Gastroesophageal sphincter (tissue), 4 donors: ENCODE results near the gene KRTAP1-1. TPM values are rescaled to one million over a fixed set of nuclear protein-coding genes. Genes with fewer than 3 reads are reported as not detected.
"Not testable (repeated sequence)": the region's sequence is repeated elsewhere in the genome, so short reads cannot be mapped to it uniquely, and the experiment has no call there.

Source experiments
- ATAC-seq: fragments of 150-250 bp; one replicate; pipeline ENCODE4 v1.9.1; 2016; ENCODE audit warnings: mild to moderate bottlenecking, moderate library complexity
- H3K27ac ChIP-seq, 4 donors: fragments of 200-600 bp; sonication (generic) in 3 of 4; 1 replicate in 3 of 4; 2 replicates in 1 of 4; pipeline ENCODE4 v1.5.1; 2016 to 2019
- H3K27me3 ChIP-seq: fragments of 200-600 bp; sonication (generic); one replicate; pipeline ENCODE4 v1.5.1; 2019
- H3K36me3 ChIP-seq, 2 donors: fragments of 200-600 bp; sonication (generic); one replicate each; pipeline ENCODE4 v1.5.1; 2019; ENCODE audit warnings: control low read depth in 1 of 2
- H3K4me1 ChIP-seq, 3 donors: fragments of 200-600 bp; sonication (generic); 1 replicate in 2 of 3; 2 replicates in 1 of 3; pipeline ENCODE4 v1.5.1; 2016 to 2019; ENCODE audit warnings: control low read depth in 2 of 3
- H3K4me3 ChIP-seq, 2 donors: fragments of 200-600 bp; sonication (generic); one replicate each; pipeline ENCODE4 v1.5.1; 2019; ENCODE audit warnings: mild to moderate bottlenecking in 1 of 2, moderate library complexity in 1 of 2
- H3K9me3 ChIP-seq, 3 donors: fragments of 200-600 bp; sonication (generic); one replicate each; pipeline ENCODE4 v1.5.1; 2017 to 2019; ENCODE audit warnings: control low read depth in 2 of 3
- EP300 ChIP-seq: sonication (generic); formaldehyde crosslinking; IDR thresholded peaks from one replicate; pipeline ENCODE4 v1.6.1; 2017; ENCODE audit warnings: antibody characterized with exemption, mild to moderate bottlenecking
- POLR2A ChIP-seq, 2 donors: fragments of 450-650 bp; IDR thresholded peaks; one replicate each; pipeline ENCODE4 v1.6.1; 2017; ENCODE audit warnings: antibody characterized with exemption in 2 of 2, mild to moderate bottlenecking in 2 of 2, moderate library complexity in 1 of 2
- POLR2AphosphoS5 ChIP-seq: sonication (generic); formaldehyde crosslinking; IDR thresholded peaks from one replicate; pipeline ENCODE4 v1.6.1; 2017; ENCODE audit warnings: antibody characterized with exemption
- WGBS, 2 donors: methylation state at CpG; one replicate each; pipeline ENCODE4 v1.1.5; 2018; ENCODE audit warnings: low coverage in 1 of 2; 5-methylcytosine and 5-hydroxymethylcytosine counted together
- total RNA-seq, 4 donors: library from RNA; depleted of rRNA; stranded (reverse); fragments of >200 nt; gene quantifications; one replicate each; pipeline ENCODE4 v1.1.0, GENCODE V29; 2016
- TF ChIP-seq, protein P1 (sequence below), 4 experiments: fragments of 200-600 bp in 2 of 4; fragments of 450-650 bp in 2 of 4; sonication (generic) in 1 of 4; IDR thresholded peaks; one replicate each; pipeline ENCODE4 v1.5.1; 2017 to 2019; ENCODE audit warnings: antibody characterized with exemption in 4 of 4, mild to moderate bottlenecking in 2 of 4, moderate library complexity in 2 of 4

Gene KRTAP1-1
- total RNA-seq, 4 donors from 2014 or later = not detected

DNA sequence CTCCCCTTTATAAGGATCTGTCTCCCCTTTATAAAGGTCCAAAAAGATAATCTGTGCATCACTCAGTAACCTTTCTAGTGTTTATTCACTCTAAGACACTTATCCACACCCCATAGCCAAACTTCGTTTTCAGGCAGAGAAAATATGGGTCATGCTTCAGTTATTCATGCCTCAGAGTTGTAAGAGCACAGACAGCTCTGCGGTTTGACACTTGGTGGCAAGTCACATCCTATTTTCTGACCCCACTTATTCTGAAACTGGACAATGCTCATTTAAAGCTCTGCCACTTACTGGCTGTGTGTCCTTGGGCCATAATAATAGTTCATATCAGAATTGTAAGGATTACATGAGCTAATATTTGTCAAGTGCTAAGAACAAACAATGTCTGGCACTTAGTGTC is 7.9 kb upstream of the KRTAP1-1 start:
- Histone ChIP-seq H3K27ac (no peak overlapping the region), H3K9me3 (peaks cover 0 to 4% (median 0%) of the 10 kb centered on the region in 3 donors), H3K36me3 (no peaks in the 10 kb centered on the region), H3K4me1 (no peaks in the 10 kb centered on the region), H3K4me3 (no peak overlapping the region), H3K27me3 (peaks cover 33% of the 10 kb centered on the region)
- 44 to 60% methylated on average over 2 of the region's 2 CpGs for WGBS, 2 donors
- TF ChIP-seq, protein P1, sequence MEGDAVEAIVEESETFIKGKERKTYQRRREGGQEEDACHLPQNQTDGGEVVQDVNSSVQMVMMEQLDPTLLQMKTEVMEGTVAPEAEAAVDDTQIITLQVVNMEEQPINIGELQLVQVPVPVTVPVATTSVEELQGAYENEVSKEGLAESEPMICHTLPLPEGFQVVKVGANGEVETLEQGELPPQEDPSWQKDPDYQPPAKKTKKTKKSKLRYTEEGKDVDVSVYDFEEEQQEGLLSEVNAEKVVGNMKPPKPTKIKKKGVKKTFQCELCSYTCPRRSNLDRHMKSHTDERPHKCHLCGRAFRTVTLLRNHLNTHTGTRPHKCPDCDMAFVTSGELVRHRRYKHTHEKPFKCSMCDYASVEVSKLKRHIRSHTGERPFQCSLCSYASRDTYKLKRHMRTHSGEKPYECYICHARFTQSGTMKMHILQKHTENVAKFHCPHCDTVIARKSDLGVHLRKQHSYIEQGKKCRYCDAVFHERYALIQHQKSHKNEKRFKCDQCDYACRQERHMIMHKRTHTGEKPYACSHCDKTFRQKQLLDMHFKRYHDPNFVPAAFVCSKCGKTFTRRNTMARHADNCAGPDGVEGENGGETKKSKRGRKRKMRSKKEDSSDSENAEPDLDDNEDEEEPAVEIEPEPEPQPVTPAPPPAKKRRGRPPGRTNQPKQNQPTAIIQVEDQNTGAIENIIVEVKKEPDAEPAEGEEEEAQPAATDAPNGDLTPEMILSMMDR (IDR thresholded peaks at IDR 0.05) = no peak
- TF ChIP-seq POLR2A (IDR thresholded peaks at IDR 0.05) (no peak), POLR2AphosphoS5 (no peak), EP300 (no peak)
- ATAC-seq = no peak

DNA sequence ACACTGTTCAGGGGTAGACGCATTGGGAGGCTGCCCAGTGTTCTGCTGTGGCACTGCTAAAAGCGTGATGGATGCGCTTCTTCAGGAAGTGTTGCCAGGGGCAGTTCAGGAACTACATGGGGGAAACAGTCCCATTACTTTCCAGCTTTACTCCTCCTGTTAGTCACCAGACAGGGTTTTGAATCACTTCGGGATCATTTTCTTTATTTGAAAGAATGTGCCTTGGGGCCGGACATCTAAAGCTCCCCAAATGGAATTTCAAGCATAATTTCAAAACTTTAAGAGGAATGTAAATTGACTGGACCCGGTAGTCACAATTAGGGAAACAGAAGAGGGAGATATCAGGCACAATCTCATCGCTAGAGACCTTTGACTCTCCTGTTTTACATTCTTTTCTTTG is 7.2 kb upstream of the KRTAP1-1 start:
- no peak for TF ChIP-seq EP300
- TF ChIP-seq, protein P1 (IDR thresholded peaks at IDR 0.05) = no peak
- H3K4me3 ChIP-seq = no peak overlapping the region
- H3K36me3 ChIP-seq = no peaks in the 10 kb centered on the region
- no peak overlapping the region for H3K27ac ChIP-seq
- H3K27me3 ChIP-seq = peaks cover 33% of the 10 kb centered on the region
- no peaks in the 10 kb centered on the region for H3K4me1 ChIP-seq
- ATAC-seq = no peak
- 46 to 57% methylated on average over 5 to 7 of the region's 7 CpGs for WGBS, 2 donors
- peaks cover 0 to 6% (median 0%) of the 10 kb centered on the region in 3 donors for H3K9me3 ChIP-seq

DNA sequence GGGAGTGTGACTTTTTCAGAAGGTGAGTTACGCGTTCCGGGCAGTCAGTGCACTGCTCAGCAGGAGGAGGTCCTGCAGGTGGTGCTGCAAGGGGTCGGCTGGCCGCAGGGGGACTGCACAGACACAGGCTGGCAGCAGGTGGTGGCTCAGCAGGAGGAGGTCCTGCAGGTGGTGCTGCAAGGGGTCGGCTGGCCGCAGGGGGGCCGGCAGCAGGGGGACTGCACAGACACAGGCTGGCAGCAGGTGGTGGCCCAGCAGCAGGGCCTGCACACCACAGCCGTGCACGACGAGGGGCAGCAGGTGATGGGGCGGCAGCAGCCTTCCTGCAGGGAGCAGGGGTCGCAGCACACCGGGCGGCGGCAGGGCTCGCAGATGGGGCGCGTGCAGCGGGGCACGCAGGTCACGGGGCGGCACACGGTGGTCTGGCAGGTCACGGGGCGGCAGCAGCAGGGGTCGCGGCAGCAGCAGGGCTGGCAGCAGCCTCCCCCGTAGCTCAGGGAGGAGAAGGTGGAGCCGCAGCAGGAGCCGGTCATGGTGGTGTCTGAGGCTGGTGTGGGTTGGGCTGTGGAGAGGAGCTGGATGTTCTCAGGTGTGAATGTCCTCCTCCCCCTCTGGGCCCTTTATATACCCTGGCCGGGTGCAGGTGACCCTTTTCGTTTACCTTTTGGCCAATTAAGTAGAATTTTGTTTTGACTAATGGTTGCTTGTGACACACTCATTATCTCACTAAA is 5.7 kb upstream of the KRTAP1-1 start, which contains the start of gene KRTAP2-1:
KRTAP2-1 (minus strand) TSS at position 582 of the 731 bp plus-strand sequence; CDS start at position 533, 49 bp downstream.
- not testable (repeated sequence) for H3K4me1 ChIP-seq, ATAC-seq, H3K4me3 ChIP-seq, H3K27ac ChIP-seq, H3K36me3 ChIP-seq
- 35 to 60% methylated on average over 2 to 4 of the region's 33 CpGs for WGBS, 2 donors
- peaks cover 0 to 12% (median 0%) of the 10 kb centered on the region in 3 donors for H3K9me3 ChIP-seq
- peaks cover 33% of the 10 kb centered on the region for H3K27me3 ChIP-seq

DNA sequence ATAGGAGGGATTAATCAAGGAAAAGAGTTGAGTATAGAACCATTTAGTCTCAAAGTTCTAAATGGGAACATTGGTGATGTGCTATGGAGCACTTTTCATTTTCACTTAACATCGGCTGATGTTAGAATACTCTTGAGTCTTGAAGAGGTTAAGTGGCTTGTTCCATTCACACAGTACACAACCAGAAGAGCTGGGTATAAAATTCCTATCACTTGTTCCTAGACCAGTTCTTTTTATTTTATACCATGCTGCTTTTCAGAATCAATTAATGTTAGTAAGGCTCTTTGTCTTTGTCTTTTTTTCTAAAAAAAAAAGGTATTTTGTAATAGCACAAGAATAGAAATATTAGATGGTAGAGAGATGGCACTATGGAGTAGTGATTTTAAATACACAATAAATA is 1.7 kb upstream of the KRTAP1-1 start:
- WGBS, 2 donors = 92 to 100% methylated on average over 1 of the region's 1 CpG
- H3K4me3 ChIP-seq = no peak overlapping the region

DNA sequence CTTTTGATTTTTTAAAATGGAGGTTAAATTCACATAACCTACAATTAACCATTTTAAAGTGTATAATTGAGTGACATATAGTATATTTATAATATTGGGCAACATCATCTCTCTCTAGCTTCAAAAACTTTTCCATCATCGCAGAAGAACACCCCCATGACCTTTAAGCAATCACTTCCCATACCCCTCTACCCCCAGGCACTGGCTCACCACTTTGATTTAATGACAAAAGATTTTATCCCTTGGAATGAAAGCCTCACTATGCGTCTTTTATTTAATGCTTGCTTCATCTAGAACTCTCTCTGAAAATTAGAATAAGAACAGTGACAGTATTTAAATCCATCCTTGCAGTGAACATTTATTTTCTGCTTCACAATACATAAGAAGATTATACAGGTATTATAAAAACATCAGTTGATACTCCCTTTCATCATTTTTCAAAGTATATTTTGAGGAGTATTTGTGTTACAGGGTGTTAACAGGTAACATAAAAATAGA is 3.3 kb downstream of the KRTAP1-1 start:
- H3K36me3 ChIP-seq = no peaks in the 10 kb centered on the region
- H3K9me3 ChIP-seq = peaks cover 0 to 4% (median 0%) of the 10 kb centered on the region in 3 donors
- H3K27me3 ChIP-seq = no peaks in the 10 kb centered on the region
- H3K4me3 ChIP-seq = no peak overlapping the region
- H3K4me1 ChIP-seq = no peaks in the 10 kb centered on the region
- H3K27ac ChIP-seq = no peak overlapping the region
- 58 to 59% methylated on average over 2 of the region's 2 CpGs for WGBS, 2 donors
- TF ChIP-seq, protein P1 (IDR thresholded peaks at IDR 0.05) = no peak
- TF ChIP-seq POLR2AphosphoS5 (no peak), EP300 (no peak)
- ATAC-seq = no peak

More for the DNA sequence above, 1.7 kb upstream of the KRTAP1-1 start:
- H3K27ac ChIP-seq = no peak overlapping the region
- H3K9me3 ChIP-seq = peaks cover 0 to 12% (median 0%) of the 10 kb centered on the region in 3 donors
- H3K27me3 ChIP-seq = peaks cover 14% of the 10 kb centered on the region
- no peaks in the 10 kb centered on the region for H3K36me3 ChIP-seq
- no peak for ATAC-seq
- no peaks in the 10 kb centered on the region for H3K4me1 ChIP-seq
- TF ChIP-seq POLR2A (IDR thresholded peaks at IDR 0.05) = no peak
- TF ChIP-seq, protein P1 (IDR thresholded peaks at IDR 0.05) = no peak
- no peak for TF ChIP-seq POLR2AphosphoS5
- TF ChIP-seq EP300 = no peak

DNA sequence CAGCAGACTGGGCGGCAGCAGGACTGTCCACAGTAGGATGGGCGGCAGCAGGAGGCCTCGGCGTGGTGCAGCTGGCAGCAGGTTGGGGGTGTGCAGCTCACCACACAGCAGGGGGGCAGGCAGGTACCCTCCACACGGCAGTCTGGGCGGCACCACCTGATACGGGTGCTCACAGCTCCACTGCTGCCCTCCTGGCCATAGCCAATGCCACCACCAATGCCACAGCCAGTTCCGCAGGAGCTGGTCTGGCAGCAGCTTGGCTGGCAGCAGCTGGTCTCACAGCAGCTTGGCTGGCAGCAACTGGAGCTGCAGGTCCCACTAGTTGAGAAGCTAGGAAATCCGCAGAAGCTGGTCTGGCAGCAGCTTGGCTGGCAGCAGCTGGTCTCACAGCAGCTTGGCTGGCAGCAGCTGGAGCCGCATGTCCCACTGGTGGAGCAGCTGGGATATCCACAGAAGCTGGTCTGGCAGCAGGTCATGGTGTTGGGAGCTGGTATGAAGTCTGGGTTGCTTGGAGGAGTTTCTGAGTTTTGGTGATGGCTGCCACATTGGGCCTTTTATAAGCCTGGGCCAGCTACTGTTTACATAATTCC is 6.8 kb downstream of the KRTAP1-1 start, which contains the start of gene KRTAP1-3:
KRTAP1-3 (minus strand) TSS at position 529 of the 590 bp plus-strand sequence; CDS start at position 476, 53 bp downstream.
- H3K9me3 ChIP-seq, H3K27me3 ChIP-seq, H3K27ac ChIP-seq, H3K4me3 ChIP-seq, H3K4me1 ChIP-seq, ATAC-seq, H3K36me3 ChIP-seq: not testable (repeated sequence)
- 88 to 90% methylated on average over 4 to 5 of the region's 10 CpGs for WGBS, 2 donors
